Psoas muscle (tissue), 8 donors: ENCODE data around the gene CACNA1S. TPM values are rescaled to one million over a fixed set of nuclear protein-coding genes. Genes with fewer than 3 reads are reported as not detected.

ENCODE experiments used
- ATAC-seq, 4 donors: fragments of 200-7000 bp; cut with Tn5 transposase; one replicate each; pipeline ENCODE4 v1.9.1; 2020; ENCODE audit warnings: moderate library complexity in 3 of 4, mild to moderate bottlenecking in 2 of 4
- DNase-seq, 2 donors: peaks; one replicate each; pipeline ENCODE4 v3.0.0-alpha.2; 2020
- H3K27ac ChIP-seq: fragments of 200-600 bp; one replicate; pipeline ENCODE4 v1.8.0; 2022
- H3K27me3 ChIP-seq, 3 donors: fragments of 200-600 bp in 1 of 3; one replicate each; pipeline versions ENCODE4 v1.6.1 to v1.8.0; 2013 to 2022; ENCODE audit warnings: low read length in 2 of 3, mild to moderate bottlenecking in 2 of 3, moderate library complexity in 1 of 3; ENCODE audit not compliant: insufficient read depth in 3 of 3
- H3K36me3 ChIP-seq, 2 donors: fragments of 200-600 bp in 1 of 2; one replicate each; pipeline versions ENCODE4 v1.6.1 to v1.8.0; 2013 to 2022; ENCODE audit warnings: low read depth in 1 of 2, mild to moderate bottlenecking in 1 of 2, moderate library complexity in 1 of 2; ENCODE audit not compliant: insufficient read depth in 1 of 2
- H3K4me1 ChIP-seq: fragments of 200-600 bp; one replicate; pipeline ENCODE4 v1.8.0; 2022
- H3K4me3 ChIP-seq: fragments of 200-600 bp; one replicate; pipeline ENCODE4 v1.8.0; 2022; ENCODE audit warnings: mild to moderate bottlenecking
- H3K9me3 ChIP-seq: fragments of 200-600 bp; one replicate; pipeline ENCODE4 v1.8.0; 2022
- CTCF ChIP-seq: fragments of 200-600 bp; IDR thresholded peaks from one replicate; pipeline ENCODE4 v1.8.0; 2022; ENCODE audit warnings: antibody characterized with exemption
- WGBS, 3 donors: extraction: QIAGEN DNeasy Blood & Tissue Kit; methylation state at CpG; one replicate each; pipeline versions ENCODE4 v1.1.6 to v1.1.7; 2013; 5-methylcytosine and 5-hydroxymethylcytosine counted together
- intact Hi-C, 2 donors: fragments of 100-400 bp; cut with DNase I; formaldehyde crosslinking; loops; one replicate each; pipeline versions ENCODE4 v1.11.0 to v1.14.2; 2022
- polyA plus RNA-seq, 3 donors: library from polyadenylated mRNA; stranded (reverse); fragments of 200-250 nt; gene quantifications; one replicate each; pipeline ENCODE4 v1.2.3, GENCODE V29; 2013
- total RNA-seq, 4 donors: library from RNA; stranded (reverse); fragmentation: NEBNext Ultra II Directional in 2 of 4; extraction: Animal tissue kit (Norgen Biotek cat#: 25700) in 2 of 4; gene quantifications; one replicate each; pipeline versions ENCODE4 v1.2.1 to v1.2.4, GENCODE V29; 2021 to 2023
- donor health status: healthy with polysubstance abuse.
- donor health status: DM: no; HTN: no; CAD: no; lungs with moderate emphysema.
- donor health status: Bipolar disorder and iron deficiency.
- donor health status: healthy.
- donor health status: DM: yes; HTN: yes; CAD: no.
- donor health status: DM: no; HTN: no; CAD: no.
- donor health status: DM: no; HTN: no; CAD: no.
- donor health status: DM: yes; HTN: yes; CAD: no.

The CACNA1S gene
- total and polyA plus RNA-seq, 7 donors: 11.9 to 269 (median 56.3) TPM

GRCh38 chr1:201123866-201124265 lies 11.6 kb upstream of the CACNA1S start:
- H3K27ac ChIP-seq: no peak overlapping the region
- H3K36me3 ChIP-seq: no peaks in the 10 kb centered on the region
- no peak overlapping the region for H3K4me3 ChIP-seq
- no peaks in the 10 kb centered on the region for H3K9me3 ChIP-seq
- H3K4me1 ChIP-seq: no peaks in the 10 kb centered on the region
- intact Hi-C loops: no loop called here
- TF ChIP-seq CTCF: no peak
- no peaks in the 10 kb centered on the region for H3K27me3 ChIP-seq
- no peak for DNase-seq
- WGBS, 3 donors: 95 to 96% (median 96%) methylated on average over 1 of the region's 1 CpG
- ATAC-seq: no peak

- WGBS, 3 donors: 91 to 96% (median 92%) methylated on average over 10 of the region's 10 CpGs
- H3K36me3 ChIP-seq: no peaks in the 10 kb centered on the region
- no peaks in the 10 kb centered on the region for H3K4me1 ChIP-seq
- no peaks in the 10 kb centered on the region for H3K27me3 ChIP-seq
- H3K27ac ChIP-seq: no peak overlapping the region
- H3K9me3 ChIP-seq: no peaks in the 10 kb centered on the region
- no peak overlapping the region for H3K4me3 ChIP-seq
- ATAC-seq (no peak), DNase-seq (no peak)
- intact Hi-C loops: no loop called here
- no peak for TF ChIP-seq CTCF
These were observed 10.2 kb upstream of the CACNA1S start for GRCh38 chr1:201122321-201122957.

GRCh38 chr1:201119206-201120197 lies 7.3 kb upstream of the CACNA1S start:
- DNase-seq: peak in 1 of 2 donors; percentile 73
- peak; percentile 69 for TF ChIP-seq CTCF
- WGBS, 3 donors: 35 to 36% (median 35%) methylated on average over 14 of the region's 14 CpGs
- intact Hi-C loops: loop anchor here (2.0 to 5.0 kb wide), 2 partner anchors 147 kb away; no protein-coding TSS in a partner anchor
- Histone ChIP-seq H3K4me1 (no peaks in the 10 kb centered on the region), H3K27me3 (no peaks in the 10 kb centered on the region), H3K36me3 (no peaks in the 10 kb centered on the region), H3K4me3 (no peak overlapping the region), H3K9me3 (no peaks in the 10 kb centered on the region), H3K27ac (no peak overlapping the region)
- ATAC-seq: peak; percentile 56 to 71 (median 66)

GRCh38 chr1:201116091-201116490 lies 3.9 kb upstream of the CACNA1S start:
- H3K27me3 ChIP-seq: no peaks in the 10 kb centered on the region
- TF ChIP-seq CTCF: no peak
- H3K36me3 ChIP-seq: no peaks in the 10 kb centered on the region
- DNase-seq (no peak), ATAC-seq (no peak)
- H3K4me3 ChIP-seq: no peak overlapping the region
- H3K4me1 ChIP-seq: peaks cover 16% of the 10 kb centered on the region
- H3K9me3 ChIP-seq: no peaks in the 10 kb centered on the region
- 93 to 98% (median 95%) methylated on average over 2 of the region's 2 CpGs for WGBS, 3 donors
- intact Hi-C loops: loop anchor here in 1 of 2 donors (5.0 kb wide), 1 partner anchor 144 kb away; no protein-coding TSS in a partner anchor
- H3K27ac ChIP-seq: no peak overlapping the region
